WERI-Rb-1 (cell line): ENCODE results near the gene EMID1.

Source experiments
- DNase-seq: peaks from one replicate; pipeline ENCODE4 v3.0.0-alpha.2; 2020
- H3K27ac ChIP-seq: fragments of 250-450 bp; sonication (Bioruptor Pico); 2 replicates; pipeline ENCODE4 v1.5.1; 2020; ENCODE audit warnings: mild to moderate bottlenecking, moderate library complexity
- H3K27me3 ChIP-seq: fragments of 250-450 bp; sonication (Bioruptor Pico); 2 replicates; pipeline ENCODE4 v1.5.1; 2021; ENCODE audit warnings: mild to moderate bottlenecking, low read depth, moderate library complexity; ENCODE audit not compliant: insufficient read depth, severe bottlenecking
- H3K36me3 ChIP-seq: fragments of 250-450 bp; sonication (Bioruptor Pico); 2 replicates; pipeline ENCODE4 v1.5.1; 2020; ENCODE audit warnings: mild to moderate bottlenecking, moderate library complexity
- H3K4me3 ChIP-seq: 2 replicates; pipeline ENCODE4 v1.5.1; 2011; ENCODE audit warnings: low read depth, mild to moderate bottlenecking, control low read depth, low read length
- H3K9me3 ChIP-seq: fragments of 250-450 bp; sonication (Bioruptor Pico); 2 replicates; pipeline ENCODE4 v1.5.1; 2021; ENCODE audit warnings: mild to moderate bottlenecking, moderate library complexity; ENCODE audit not compliant: severe bottlenecking
- TF ChIP-seq, protein P1 (sequence below): IDR thresholded peaks from 2 replicates; pipeline ENCODE4 v1.5.1; 2011; ENCODE audit warnings: low read depth, mild to moderate bottlenecking, control low read depth, inconsistent platforms, low read length

Gene EMID1

DNA sequence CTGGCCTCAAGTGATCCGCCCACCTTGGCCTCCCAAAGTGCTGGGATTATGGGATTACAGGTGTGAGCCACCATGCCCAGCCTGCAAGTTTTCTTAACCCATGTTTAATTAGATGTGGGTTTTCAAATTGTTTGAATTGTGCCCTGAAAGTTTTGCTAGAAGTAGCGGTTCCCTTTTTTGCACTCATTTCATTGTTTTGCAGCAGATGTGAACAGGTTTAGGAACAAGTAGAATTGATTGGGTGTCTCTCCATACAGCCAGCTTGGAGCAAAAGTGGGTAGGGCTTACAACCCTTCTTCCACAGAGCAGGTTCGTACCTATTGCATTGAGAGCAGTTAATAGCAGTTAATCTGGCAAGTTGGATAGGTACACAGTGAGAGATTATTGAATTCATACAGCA lies 78.5 kb downstream of the EMID1 start:
- no peaks in the 10 kb centered on the region for H3K27me3 ChIP-seq
- TF ChIP-seq, protein P1, sequence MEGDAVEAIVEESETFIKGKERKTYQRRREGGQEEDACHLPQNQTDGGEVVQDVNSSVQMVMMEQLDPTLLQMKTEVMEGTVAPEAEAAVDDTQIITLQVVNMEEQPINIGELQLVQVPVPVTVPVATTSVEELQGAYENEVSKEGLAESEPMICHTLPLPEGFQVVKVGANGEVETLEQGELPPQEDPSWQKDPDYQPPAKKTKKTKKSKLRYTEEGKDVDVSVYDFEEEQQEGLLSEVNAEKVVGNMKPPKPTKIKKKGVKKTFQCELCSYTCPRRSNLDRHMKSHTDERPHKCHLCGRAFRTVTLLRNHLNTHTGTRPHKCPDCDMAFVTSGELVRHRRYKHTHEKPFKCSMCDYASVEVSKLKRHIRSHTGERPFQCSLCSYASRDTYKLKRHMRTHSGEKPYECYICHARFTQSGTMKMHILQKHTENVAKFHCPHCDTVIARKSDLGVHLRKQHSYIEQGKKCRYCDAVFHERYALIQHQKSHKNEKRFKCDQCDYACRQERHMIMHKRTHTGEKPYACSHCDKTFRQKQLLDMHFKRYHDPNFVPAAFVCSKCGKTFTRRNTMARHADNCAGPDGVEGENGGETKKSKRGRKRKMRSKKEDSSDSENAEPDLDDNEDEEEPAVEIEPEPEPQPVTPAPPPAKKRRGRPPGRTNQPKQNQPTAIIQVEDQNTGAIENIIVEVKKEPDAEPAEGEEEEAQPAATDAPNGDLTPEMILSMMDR, result no peak
- DNase-seq, result no peak
- peaks cover 97% of the 10 kb centered on the region for H3K36me3 ChIP-seq
- H3K4me3 ChIP-seq, result no peak overlapping the region
- H3K9me3 ChIP-seq, result no peaks in the 10 kb centered on the region
- no peak overlapping the region for H3K27ac ChIP-seq

DNA sequence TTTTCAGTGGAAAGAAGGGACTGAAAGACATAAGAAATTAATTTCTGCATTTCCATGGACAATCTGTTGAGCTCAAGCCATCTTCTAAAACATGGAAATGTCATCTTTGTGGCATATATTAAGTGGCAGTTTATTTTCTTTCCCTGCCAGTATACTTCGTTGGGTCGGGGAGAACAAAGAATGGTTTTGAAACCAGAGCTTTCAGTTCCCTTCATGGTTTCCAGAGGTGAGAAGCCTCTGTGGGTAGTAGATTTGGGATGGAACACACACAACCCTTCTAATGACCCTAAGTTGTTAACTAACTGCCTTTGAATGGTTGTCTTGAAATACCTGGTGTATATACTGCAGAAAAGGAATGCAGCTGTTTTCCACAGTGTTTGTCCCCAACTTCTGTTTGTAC lies 83.1 kb downstream of the EMID1 start:
- Histone ChIP-seq H3K4me3 (no peak overlapping the region), H3K9me3 (no peaks in the 10 kb centered on the region), H3K27me3 (no peaks in the 10 kb centered on the region), H3K27ac (no peak overlapping the region), H3K36me3 (peaks cover 98% of the 10 kb centered on the region)
- TF ChIP-seq, protein P1, result no peak
- DNase-seq, result no peak

DNA sequence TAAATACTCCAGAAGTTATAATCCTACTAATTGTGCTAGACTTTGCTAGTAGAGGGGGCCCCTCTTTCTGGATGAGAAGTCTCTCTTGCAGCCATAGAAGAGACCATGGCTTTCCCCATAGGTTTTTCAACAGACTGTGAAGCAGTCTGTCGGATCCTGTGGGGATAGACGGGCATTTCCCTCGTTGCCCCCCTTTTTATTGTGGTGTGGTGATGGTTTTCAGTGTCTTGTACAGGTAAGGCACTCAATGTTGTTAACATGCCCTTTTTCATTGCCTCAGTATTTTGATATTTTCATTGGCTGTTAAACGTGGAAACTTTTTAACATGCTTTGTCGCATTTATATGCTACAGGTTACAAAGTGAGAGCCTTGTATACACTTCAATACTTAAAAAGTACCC lies 84.4 kb downstream of the EMID1 start:
- TF ChIP-seq, protein P1, result no peak
- H3K4me3 ChIP-seq, result no peak overlapping the region
- no peaks in the 10 kb centered on the region for H3K9me3 ChIP-seq
- no peak overlapping the region for H3K27ac ChIP-seq
- no peaks in the 10 kb centered on the region for H3K27me3 ChIP-seq
- DNase-seq, result no peak
- H3K36me3 ChIP-seq, result peaks cover 98% of the 10 kb centered on the region

DNA sequence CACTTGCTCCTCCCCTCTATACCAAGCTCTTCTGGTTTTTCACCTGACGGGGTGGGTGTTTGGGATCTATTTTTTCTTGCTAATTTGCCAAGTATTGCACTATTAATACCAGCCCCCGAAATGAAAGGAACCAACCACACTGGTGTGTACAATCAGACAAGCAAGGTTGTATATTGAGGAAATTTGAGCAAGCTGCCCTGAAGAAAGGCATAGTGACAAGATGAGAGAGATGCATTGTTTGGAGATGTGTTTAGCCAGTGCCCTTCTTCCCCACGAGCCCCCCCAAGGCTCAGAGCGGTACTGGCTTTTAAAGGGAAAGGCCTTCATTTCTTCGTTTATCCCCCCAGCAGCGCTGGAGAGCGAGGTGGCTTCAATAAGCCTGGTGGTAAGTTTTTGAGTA lies 85.5 kb downstream of the EMID1 start:
- H3K36me3 ChIP-seq, result peaks cover 98% of the 10 kb centered on the region
- no peak for DNase-seq
- H3K9me3 ChIP-seq, result no peaks in the 10 kb centered on the region
- H3K27me3 ChIP-seq, result no peaks in the 10 kb centered on the region
- no peak overlapping the region for H3K27ac ChIP-seq
- TF ChIP-seq, protein P1, result no peak
- H3K4me3 ChIP-seq, result no peak overlapping the region

DNA sequence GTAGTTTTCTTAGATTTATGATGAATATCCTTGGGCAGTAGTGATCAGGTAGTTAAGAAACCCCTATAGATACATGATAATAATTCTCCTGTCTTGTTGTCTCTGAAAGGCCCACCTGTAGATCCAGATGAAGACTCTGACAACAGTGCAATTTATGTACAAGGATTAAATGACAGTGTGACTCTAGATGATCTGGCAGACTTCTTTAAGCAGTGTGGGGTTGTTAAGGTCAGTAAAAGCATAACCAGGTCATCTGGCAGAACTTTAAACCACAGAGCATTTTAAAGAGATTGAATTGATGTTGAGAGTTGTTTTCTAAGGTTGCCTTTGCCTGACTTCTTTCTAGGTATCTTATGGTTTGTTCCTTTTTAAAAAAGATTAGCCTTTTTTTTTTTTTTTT lies 86.7 kb downstream of the EMID1 start:
- no peak overlapping the region for H3K27ac ChIP-seq
- no peaks in the 10 kb centered on the region for H3K27me3 ChIP-seq
- DNase-seq, result no peak
- no peak overlapping the region for H3K4me3 ChIP-seq
- TF ChIP-seq, protein P1, result no peak
- no peaks in the 10 kb centered on the region for H3K9me3 ChIP-seq
- peaks cover 98% of the 10 kb centered on the region for H3K36me3 ChIP-seq

DNA sequence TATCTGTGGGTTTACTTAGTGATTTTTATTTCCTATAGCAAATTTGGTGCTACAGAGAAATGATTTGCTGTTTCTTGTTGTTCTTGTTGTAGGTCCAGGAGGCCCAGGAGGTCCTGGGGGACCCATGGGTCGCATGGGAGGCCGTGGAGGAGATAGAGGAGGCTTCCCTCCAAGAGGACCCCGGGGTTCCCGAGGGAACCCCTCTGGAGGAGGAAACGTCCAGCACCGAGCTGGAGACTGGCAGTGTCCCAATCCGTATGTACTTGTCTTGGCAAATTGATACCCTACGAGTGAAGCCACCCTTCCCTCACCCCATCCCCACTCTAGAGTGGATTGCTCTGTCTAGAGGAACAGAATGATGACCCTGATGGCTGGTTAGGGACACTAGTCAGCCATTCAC lies 92.9 kb downstream of the EMID1 start:
- no peaks in the 10 kb centered on the region for H3K9me3 ChIP-seq

More for the DNA sequence above, 92.9 kb downstream of the EMID1 start:
- no peak overlapping the region for H3K27ac ChIP-seq
- no peaks in the 10 kb centered on the region for H3K27me3 ChIP-seq
- no peak for DNase-seq
- peaks cover 77% of the 10 kb centered on the region for H3K36me3 ChIP-seq
- no peak overlapping the region for H3K4me3 ChIP-seq
- TF ChIP-seq, protein P1, result no peak
